Smooth muscle cell (in vitro differentiated cells): Measurements from ENCODE around the gene SLC35F6. TPM values are rescaled to one million over a fixed set of nuclear protein-coding genes. Genes with fewer than 3 reads are reported as not detected.
"Not testable (repeated sequence)": the region's sequence is repeated elsewhere in the genome, so short reads cannot be mapped to it uniquely, and the experiment has no call there.

ENCODE experiments used
- DNase-seq: peaks from one replicate; lab custom pipeline; 2025; ENCODE audit not compliant: unreplicated experiment; lab: John Stamatoyannopoulos, UW
- H2AFZ ChIP-seq: fragments of 200-600 bp; sonication (generic); 2 replicates; pipeline ENCODE4 v1.6.0; 2016; ENCODE audit warnings: antibody characterized with exemption, low read depth, mild to moderate bottlenecking
- H3F3A ChIP-seq: fragments of 200-600 bp; sonication (generic); 2 replicates; pipeline ENCODE4 v1.6.0; 2017; ENCODE audit warnings: antibody characterized with exemption, low read depth
- H3K27ac ChIP-seq: fragments of 200-600 bp; sonication (generic); 2 replicates; pipeline ENCODE4 v1.5.1; 2016; ENCODE audit warnings: low read depth, mild to moderate bottlenecking
- H3K27me3 ChIP-seq: fragments of 200-600 bp; sonication (generic); 2 replicates; pipeline ENCODE4 v1.6.1; 2016; ENCODE audit warnings: low read depth, mild to moderate bottlenecking
- H3K36me3 ChIP-seq: fragments of 200-600 bp; sonication (generic); 2 replicates; pipeline ENCODE4 v1.5.1; 2016; ENCODE audit warnings: low read depth
- H3K4me1 ChIP-seq: fragments of 200-600 bp; sonication (generic); 2 replicates; pipeline ENCODE4 v1.5.1; 2016; ENCODE audit warnings: low read depth
- H3K4me2 ChIP-seq: fragments of 200-600 bp; sonication (generic); 2 replicates; pipeline ENCODE4 v1.6.0; 2016; ENCODE audit warnings: mild to moderate bottlenecking
- H3K4me3 ChIP-seq: fragments of 200-600 bp; sonication (generic); 2 replicates; pipeline ENCODE4 v1.5.1; 2016; ENCODE audit warnings: mild to moderate bottlenecking
- H3K79me2 ChIP-seq: fragments of 200-600 bp; sonication (generic); 2 replicates; pipeline ENCODE4 v1.6.0; 2016; ENCODE audit warnings: low read depth, mild to moderate bottlenecking
- H3K9ac ChIP-seq: fragments of 200-600 bp; sonication (generic); 2 replicates; pipeline ENCODE4 v1.6.0; 2016; ENCODE audit warnings: low read depth
- H3K9me3 ChIP-seq: fragments of 200-600 bp; sonication (generic); replicated peaks from 2 replicates; pipeline ENCODE4 v1.5.1; 2016; ENCODE audit warnings: low read depth
- H4K20me1 ChIP-seq: fragments of 200-600 bp; sonication (generic); 2 replicates; pipeline ENCODE4 v1.6.0; 2016; ENCODE audit warnings: low read depth
- CTCF ChIP-seq: fragments of 200-600 bp; sonication (generic); IDR thresholded peaks from 2 replicates; pipeline ENCODE4 v1.5.1; 2017; ENCODE audit warnings: borderline replicate concordance, mild to moderate bottlenecking, antibody characterized with exemption; ENCODE audit not compliant: insufficient read depth, poor library complexity, severe bottlenecking
- WGBS: methylation state at CpG from one replicate; pipeline ENCODE4 v1.1.7; 2016; ENCODE audit warnings: low lambda C conversion rate; 5-methylcytosine and 5-hydroxymethylcytosine counted together
- polyA plus RNA-seq: library from polyadenylated mRNA; unstranded; fragments of >200 nt; fragmentation: Nextera tagmentation; extraction: Ambion mirVana; gene quantifications from 2 replicates; pipeline ENCODE4 v1.2.1, GENCODE V29; 2016
- total RNA-seq: library from RNA; depleted of rRNA; stranded (reverse); fragments of >200 nt; gene quantifications from 2 replicates; pipeline ENCODE4 v1.2.3, GENCODE V29; 2014

Gene SLC35F6
- total and polyA plus RNA-seq, 2 experiments from 2014 or later: 16.9 to 19.2 TPM

- 94% methylated on average over 5 of the region's 5 CpGs for WGBS
- Histone ChIP-seq H3K36me3 (no peaks in the 10 kb centered on the region), H4K20me1 (peaks cover under 1% of the 10 kb centered on the region), H3K9me3 (no peaks in the 10 kb centered on the region), H3K4me3 (no peak overlapping the region), H3K4me1 (peaks cover 6% of the 10 kb centered on the region), H3K79me2 (peaks cover 13% of the 10 kb centered on the region), H3F3A (no peaks in the 10 kb centered on the region), H3K27ac (no peak overlapping the region), H3K9ac (no peak overlapping the region), H2AFZ (no peak overlapping the region), H3K27me3 (no peaks in the 10 kb centered on the region), H3K4me2 (no peak overlapping the region)
- no peak for DNase-seq
- no peak for TF ChIP-seq CTCF
These were observed 4.2 kb upstream of the SLC35F6 start for GRCh38 chr2:26759845-26760244.

GRCh38 chr2:26760991-26761390 is 3.1 kb upstream of the SLC35F6 start:
- Histone ChIP-seq H4K20me1 (peaks cover 12% of the 10 kb centered on the region), H3K4me1 (peaks cover 15% of the 10 kb centered on the region), H3K79me2 (peaks cover 24% of the 10 kb centered on the region)
- H3K27ac ChIP-seq, H3K9ac ChIP-seq, H3K4me3 ChIP-seq, H3F3A ChIP-seq, H3K36me3 ChIP-seq, H2AFZ ChIP-seq, H3K27me3 ChIP-seq, H3K4me2 ChIP-seq, DNase-seq, H3K9me3 ChIP-seq: not testable (repeated sequence)
- WGBS: 82% methylated on average over 10 of the region's 10 CpGs

- Histone ChIP-seq H3K27me3 (no peaks in the 10 kb centered on the region), H2AFZ (no peak overlapping the region), H3K4me2 (no peak overlapping the region), H3K9ac (no peak overlapping the region), H3K4me1 (peaks cover 8% of the 10 kb centered on the region), H3K27ac (no peak overlapping the region), H3K4me3 (no peak overlapping the region), H3K36me3 (no peaks in the 10 kb centered on the region), H4K20me1 (peaks cover 32% of the 10 kb centered on the region), H3K9me3 (no peaks in the 10 kb centered on the region), H3K79me2 (peaks cover 31% of the 10 kb centered on the region), H3F3A (peaks cover 6% of the 10 kb centered on the region)
- DNase-seq: no peak
- TF ChIP-seq CTCF: no peak
- whole genome bisulfite sequencing: 97% methylated on average over 10 of the region's 10 CpGs
These were observed 1.1 kb upstream of the SLC35F6 start for GRCh38 chr2:26763019-26763418.

- Histone ChIP-seq H4K20me1 (peaks cover 51% of the 10 kb centered on the region), H3F3A (peaks cover 6% of the 10 kb centered on the region), H3K9me3 (no peaks in the 10 kb centered on the region), H3K4me2 (peak overlapping the region; percentile 93), H3K79me2 (peaks cover 41% of the 10 kb centered on the region), H3K27me3 (no peaks in the 10 kb centered on the region), H3K4me3 (peak overlapping the region; percentile 83), H3K36me3 (no peaks in the 10 kb centered on the region), H2AFZ (peak overlapping the region; percentile 90), H3K4me1 (peaks cover 8% of the 10 kb centered on the region), H3K9ac (peak overlapping the region; percentile 88), H3K27ac (peak overlapping the region; percentile 60)
- DNase-seq: no peak
- no peak for TF ChIP-seq CTCF
- 25% methylated on average over 3 of the region's 3 CpGs for WGBS
These were observed 822 bp downstream of the SLC35F6 start for GRCh38 chr2:26764906-26765305.
